Measurements from ENCODE around the gene OPN4.

OPN4 gene

DNA sequence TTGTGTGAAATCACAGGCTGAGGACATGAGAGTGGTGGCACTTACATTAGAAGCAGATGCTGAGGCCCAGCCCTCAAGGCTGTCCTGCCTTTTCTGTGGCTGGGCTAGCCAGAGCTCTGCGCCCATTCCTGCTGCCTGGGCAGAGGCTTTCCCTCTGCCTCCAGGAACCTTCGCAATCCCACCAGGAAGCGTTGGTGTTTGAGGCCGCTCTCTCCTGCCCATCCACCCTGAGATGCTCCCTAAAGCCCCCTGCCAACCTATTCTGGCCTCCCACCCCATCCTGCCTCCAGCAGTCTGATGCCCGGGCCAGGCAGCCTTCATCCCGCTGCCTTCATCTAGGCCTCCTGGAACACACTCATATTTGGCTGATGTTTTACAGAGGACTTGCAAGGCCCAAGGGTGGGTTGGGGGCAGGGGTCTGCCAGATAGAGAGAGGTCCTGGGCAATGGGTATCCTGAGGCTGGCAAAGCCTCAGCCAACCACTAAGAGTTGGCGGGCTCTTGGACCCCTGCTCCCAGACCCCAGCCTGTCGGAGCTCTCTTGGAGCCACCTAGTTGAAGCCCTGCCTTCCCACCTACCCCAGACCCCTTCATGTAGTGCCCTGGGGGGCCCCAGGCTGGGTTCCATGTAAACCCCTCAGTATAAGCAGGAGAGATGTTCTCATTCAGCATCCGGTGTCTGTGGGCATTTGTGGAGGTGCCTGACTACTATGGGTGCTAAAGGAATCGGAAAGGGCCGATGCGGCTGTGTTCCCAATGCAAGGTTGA lies 46.7 kb downstream of the OPN4 start:
- no peak for DNase-seq

DNA sequence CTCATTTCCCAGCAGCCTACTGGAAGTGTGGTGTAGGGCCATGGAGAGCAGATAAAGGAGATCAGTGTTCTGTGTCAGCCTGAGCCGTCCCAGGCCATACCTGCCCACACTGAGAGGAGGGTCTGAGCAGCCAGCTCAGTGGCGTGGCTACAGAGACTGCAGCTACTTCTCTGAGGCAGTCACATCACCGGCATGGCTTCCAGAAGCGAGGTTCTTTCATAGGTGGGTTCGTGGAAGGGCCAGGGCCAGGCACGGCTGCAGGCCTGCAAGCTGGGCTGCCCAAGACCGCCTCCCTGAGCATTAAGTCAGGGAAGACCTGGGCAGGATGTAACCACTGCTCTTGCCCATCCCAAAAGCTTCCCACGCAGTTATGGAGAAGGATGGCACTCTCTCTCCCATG lies 48.8 kb downstream of the OPN4 start:
- no peak for DNase-seq

DNA sequence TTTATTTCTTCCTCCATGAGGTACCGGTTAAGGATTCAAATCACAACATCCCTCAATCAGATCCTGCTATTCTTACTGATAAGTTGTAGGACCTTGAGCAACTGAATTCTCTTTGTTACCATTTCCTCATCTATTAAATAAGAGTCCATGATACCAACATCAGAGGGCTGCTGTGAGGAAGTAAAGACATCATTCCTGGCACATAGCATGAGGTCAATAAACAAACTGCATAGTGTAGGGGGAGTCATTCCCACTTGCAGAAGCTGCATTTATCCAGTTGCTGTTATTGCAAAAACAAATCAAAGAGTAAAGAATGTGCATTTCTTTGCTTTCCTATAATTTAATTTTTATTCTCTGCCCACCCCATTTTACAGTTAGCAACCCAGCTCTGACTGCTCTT lies 50.8 kb downstream of the OPN4 start:
- DNase-seq, result no peak

DNA sequence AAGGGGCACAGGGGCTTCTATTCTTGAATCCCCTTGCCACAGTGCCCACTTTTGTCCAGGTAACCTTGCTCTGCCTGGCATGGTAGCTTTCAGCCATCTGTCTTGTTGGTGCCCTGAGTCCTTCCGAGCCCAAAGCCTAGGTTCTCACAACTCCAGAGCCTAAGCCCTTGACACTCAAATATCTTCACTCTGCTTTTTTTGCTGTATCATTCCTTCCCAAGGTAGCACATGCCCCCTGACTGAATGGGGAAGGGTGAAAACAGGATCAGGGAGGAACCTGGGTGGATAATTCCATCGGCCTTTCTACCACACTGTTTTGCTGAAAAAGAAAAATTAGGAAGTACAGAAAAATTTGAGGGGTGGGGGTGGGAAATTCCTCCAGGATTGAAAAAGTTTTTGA lies 51.6 kb downstream of the OPN4 start:
- DNase-seq, result no peak

DNA sequence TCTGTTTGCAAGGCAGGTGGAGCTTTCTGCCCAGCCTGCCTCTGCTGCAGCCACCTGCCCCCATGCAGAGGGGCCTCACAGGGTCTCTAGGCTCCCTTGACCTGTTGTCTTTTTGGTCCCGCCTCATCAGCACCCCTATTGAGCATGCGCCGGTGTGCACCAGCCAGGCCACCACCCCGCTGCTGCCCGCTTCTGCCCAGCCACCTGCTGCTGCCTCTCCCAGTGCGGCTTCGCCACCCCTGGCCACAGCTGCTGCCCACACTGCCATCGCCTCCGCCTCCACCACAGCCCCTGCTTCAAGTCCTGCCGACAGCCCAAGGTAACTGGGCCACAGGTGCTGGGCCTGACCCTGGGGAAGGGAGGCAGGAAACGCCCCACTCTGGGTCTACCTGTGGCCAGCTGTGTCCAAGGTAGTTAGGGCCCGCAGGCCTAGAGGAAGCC lies 52.1 kb downstream of the OPN4 start:
- no peak for DNase-seq

DNA sequence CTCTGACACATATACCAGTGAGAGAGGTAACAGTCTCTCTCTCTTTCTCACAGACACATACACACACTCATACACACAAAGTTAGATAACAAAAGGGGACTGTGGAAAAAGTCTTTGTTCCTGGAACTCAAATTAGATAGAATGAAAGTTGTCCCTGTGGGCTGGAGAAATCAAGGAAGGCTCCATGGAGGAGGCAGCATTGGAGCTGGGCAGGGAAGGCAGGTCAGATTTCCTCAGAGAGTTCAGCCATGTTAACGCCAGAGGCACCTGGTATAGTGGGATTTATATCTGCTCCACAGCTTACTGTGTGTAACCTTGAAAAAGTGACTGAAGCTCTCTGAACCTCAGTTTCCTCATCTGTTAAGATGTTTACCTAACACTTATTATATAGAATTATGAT lies 52.6 kb downstream of the OPN4 start:
- DNase-seq, result no peak

DNA sequence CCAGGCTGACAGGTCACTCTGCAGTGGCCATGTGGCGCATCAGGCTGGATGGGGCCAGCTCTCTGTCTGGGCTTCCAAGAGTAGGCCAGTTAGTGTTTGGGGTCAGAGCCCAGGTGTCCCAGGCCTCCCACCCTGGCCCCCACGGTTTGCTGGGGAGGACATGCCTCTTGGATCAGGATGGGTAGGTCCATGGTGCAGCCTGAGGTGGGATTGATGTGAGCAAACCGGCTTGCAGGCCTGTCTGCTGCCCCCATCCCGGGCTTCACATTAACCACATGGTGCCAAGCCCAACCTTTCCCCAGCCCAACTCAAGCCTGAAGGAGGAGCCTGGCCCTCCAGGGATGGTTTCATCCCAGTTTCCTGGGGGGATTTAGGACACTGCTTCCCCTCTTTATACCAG lies 53.2 kb downstream of the OPN4 start:
- DNase-seq, result no peak

DNA sequence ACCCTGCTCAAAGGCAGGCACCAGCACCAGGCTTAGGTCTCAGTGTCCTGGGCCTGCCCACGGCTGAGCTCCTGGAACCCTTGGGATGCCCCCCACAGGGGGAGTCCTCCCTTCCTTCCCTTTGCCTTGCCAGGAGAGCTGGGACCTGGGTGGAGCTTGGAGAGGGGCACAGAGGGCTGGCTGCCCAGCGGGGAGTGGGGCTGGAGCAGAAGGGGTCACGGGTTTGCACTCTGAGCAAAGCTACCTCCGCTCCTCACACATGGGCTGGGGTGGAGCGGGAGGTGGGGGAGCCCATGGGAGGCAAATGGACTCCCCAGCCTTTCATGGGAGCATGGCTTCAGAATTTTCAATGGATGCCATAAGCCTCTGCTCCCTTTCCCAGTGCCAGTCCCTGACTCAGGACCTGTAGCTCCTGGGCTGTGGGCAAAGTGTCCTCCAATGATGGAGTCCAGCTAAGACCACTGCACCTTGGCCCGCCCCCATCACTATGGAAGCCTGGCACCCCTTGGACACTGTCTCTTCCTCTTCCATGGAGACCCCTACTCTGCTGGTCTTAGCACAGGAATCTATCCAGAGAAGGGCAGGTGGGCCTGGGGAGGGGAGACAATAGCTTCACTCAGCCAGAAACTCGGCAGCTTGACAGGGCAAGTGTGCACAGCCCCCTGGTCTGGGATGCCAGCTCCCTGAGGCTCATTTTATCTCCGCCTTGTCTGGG lies 53.9 kb downstream of the OPN4 start:
- no peak for DNase-seq

DNA sequence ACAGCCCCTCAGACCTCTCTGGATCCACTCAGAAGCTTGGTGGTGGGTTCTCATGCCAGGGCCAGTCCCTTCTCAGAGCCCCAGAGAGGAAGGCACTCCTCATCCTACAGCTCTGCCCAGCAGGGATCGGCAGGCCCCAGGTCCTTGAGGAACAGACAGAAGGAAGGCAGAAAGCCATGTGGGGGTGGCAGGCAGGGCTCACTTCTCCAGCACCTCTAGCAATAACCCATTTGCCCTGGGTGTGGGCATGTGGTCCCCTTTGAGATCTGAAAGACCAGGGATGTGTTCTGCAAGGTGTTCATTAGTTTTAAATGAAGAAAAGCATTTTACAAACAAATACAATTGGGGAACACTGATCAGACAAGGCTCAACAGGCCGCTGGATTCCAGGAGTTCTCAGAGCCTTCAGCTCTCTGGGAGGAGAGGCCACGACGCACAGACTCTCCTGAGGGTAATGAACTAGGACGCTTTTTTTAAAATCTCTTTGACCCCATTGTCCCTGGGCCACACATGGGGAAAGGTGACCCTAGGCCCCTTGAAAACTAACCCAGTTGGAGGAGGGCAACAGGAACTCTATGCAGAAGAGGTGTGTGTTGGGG lies 54.5 kb downstream of the OPN4 start:
- DNase-seq, result no peak

DNA sequence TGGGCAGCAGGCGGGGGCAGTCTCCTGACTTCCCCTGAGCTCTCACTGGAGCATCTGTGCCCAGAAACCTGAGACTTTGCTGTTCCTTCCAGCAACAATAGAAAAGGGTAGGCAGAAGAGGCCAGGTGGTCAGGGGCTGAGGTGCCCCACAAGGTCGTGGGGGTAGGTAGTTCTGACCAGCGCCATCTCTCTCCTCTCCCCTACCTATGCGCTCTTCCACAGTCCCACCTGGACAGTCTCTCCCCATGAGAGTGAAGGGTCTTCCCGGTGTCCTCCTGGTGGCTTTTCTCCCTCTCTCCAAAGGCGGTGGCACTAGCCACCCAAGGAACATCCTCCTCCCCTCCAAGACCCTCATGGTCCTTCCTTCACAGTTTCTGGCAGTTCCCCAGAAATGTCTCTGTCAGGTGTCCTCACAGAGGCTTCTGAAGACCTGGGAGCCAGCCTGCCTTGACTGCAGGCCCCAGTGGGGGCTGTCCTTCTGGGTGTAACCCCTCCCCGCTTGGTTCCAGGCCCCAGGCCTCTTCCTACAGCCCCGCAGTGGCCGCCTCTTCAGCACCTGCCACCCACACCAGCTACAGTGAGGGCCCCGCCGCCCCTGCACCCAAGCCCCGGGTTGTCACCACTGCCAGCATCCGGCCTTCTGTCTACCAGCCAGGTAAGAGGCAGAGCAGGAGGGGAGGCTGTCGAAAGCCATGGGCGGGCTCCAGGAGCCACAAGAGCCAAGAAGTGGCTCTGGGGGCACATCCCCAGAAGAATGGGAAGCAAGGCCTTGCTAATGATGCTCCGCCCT lies 55.2 kb downstream of the OPN4 start:
- no peak for DNase-seq

DNA sequence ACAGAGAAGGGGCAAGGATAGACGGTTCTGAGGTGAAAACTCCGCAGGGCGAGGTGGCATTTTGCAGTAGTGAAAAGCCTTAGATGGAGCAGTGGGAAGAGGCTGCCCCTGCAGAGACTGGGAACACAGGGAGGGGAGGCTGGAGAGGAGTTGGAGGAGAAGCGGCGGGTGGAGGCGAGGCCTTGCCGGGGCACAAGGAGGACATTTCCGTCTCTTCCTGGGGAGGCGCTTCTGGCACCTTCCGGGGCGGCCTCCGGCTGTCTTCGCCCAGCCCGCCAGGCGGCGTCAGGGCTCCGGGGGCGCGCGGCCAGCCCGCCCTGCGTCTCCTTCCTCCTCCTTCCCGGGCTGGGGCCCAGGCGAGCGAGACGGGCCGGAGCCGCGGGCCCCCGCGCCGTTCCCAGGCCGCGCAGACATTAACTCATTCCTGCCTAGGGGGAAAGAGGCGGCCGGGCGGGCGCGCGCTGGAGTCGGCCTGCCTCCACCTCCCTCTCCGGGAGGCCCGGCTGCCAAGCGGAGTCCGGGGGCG lies 56.7 kb downstream of the OPN4 start:
- peak; percentile 39 for DNase-seq

DNA sequence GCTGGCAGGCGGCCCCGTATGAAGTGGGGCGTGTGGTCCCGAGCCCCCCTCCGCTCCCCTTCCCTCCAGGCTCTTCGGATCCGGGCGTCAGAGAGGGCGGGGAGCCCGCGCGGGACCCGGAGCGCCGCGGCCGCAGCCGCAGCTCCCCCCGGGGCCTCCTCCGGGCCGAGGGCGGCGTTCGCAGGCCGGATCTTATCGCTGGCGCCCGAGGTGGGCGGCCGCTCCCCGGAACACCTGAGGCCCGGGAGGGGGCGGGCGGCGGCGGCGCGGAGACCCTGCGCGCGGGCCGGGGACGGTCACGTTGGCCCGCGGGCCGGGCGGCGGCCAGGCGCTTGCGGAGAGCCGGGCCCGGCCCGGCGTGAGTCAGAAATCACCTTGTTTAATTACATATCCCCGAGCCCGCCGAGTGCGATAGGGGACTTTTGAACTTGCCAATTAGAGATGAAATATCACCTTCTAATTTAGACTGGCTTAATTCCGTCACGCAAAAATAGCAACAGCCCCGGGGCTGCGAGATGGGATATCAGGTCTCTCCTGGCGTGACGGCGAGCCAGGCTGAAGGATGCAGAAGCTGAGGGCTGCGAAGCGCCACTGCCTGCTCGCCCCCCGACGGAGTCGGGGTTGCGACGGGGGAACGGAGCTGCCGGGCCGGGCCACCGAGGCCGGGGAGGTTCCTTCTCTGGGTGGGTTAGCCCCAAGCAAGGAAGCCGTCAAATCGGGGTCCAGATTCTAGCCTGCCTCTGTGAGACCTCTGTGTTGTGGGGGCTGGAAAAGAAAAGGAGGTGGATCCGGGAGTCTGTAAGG lies 57.4 kb downstream of the OPN4 start:
- no peak for DNase-seq

DNA sequence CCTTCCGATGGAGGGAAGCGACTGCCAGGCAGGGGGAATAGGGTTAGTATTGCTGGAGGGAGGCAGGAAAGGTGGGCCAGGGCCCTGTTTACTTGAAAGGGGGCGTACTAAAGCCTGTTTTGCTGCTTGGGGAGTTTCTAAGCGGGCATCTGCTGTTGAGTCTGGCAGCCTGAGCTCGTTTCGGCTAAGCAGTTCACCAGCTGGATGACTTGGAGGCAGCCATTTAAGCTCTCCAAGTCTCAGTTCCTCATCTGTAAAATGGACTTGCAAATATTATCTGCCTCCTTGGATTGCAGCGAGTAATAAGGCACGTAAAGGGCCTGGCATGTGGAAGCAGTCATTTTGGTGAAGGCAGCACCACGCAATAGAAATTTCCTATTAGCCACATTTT lies 58.0 kb downstream of the OPN4 start:
- no peak for DNase-seq

DNA sequence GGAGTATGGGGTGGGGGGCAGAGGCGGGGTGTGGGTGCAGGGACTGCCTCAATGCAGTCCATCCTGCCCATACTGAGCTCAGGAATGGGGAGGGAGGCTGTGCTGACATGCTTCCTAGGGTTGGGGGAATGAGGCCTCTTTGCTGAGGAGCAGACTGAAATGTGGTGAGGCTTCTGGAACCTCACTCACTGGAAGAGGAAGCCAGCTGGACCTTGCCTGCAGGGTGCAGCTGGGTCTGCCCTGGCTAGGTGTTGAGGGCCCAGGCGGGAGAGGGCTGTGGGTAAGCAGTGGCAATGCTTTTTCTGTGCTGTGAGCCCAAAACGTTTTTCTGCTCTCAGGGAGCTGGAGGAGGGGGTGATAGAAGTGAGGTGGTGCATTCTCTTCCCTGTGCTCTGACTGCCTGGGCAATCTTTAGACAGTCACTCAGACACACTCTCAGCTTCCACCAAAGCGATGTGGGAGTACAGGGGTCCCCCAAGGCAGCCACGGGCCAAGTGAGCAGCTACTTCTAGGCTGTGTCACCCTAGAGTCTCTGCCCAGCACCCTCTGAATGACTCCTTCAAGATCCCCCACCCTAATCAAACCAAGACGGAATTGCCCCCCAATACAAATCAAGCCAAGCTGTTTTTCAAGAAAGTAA lies 60.9 kb downstream of the OPN4 start:
- DNase-seq, result no peak

DNA sequence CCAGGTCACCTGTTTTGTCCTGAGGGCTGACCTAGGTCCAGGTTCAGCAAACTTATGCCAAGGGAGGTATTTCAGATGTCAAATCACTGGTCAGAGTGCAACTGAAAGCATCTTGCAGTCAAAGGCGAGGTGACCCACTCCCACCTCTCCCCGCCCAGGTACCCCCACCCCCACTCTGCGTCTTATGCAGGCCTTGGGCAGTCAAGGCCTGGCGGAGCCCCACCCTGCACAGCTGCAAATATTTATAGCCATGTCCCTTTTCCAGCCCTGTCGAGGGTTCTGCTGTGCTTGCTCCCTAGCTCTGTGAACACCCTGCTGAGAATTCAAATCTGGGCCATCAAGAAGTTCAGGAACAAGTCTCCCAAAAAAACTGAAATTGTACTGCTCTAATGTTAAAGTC lies 61.5 kb downstream of the OPN4 start:
- DNase-seq, result no peak

All from NCI-H2029 (cell line).